Ovary (tissue), 9 donors: Measurements from ENCODE around the gene CRKL. TPM values are rescaled to one million over a fixed set of nuclear protein-coding genes. Genes with fewer than 3 reads are reported as not detected.
A peak's percentile ranks its signal among the peaks of the same experiment; 100 is the strongest.

Experiments
- DNase-seq, 5 donors: peaks; one replicate each; pipeline ENCODE4 v3.0.0-alpha.2; 2019 to 2020
- H3K27ac ChIP-seq, 2 donors: fragments of 200-600 bp; one replicate each; pipeline versions ENCODE4 v1.5.1 to v1.8.0; 2019 to 2022
- H3K27me3 ChIP-seq: fragments of 200-600 bp; one replicate; pipeline ENCODE4 v1.8.0; 2022
- H3K36me3 ChIP-seq: fragments of 200-600 bp; sonication (generic); one replicate; pipeline ENCODE4 v1.5.1; 2019
- H3K4me1 ChIP-seq: one replicate; pipeline ENCODE4 v1.8.1; 2013; ENCODE audit warnings: mild to moderate bottlenecking, moderate library complexity; ENCODE audit not compliant: insufficient read depth
- H3K4me3 ChIP-seq: fragments of 200-600 bp; sonication (generic); one replicate; pipeline ENCODE4 v1.5.1; 2017
- H3K9me3 ChIP-seq, 2 donors: fragments of 200-600 bp in 1 of 2; sonication (generic) in 1 of 2; one replicate each; pipeline versions ENCODE4 v1.5.1 to v1.8.1; 2013 to 2019; ENCODE audit warnings: mild to moderate bottlenecking in 1 of 2, moderate library complexity in 1 of 2
- EP300 ChIP-seq: sonication (generic); formaldehyde crosslinking; IDR thresholded peaks from one replicate; pipeline ENCODE4 v1.6.1; 2017; ENCODE audit warnings: antibody characterized with exemption
- POLR2A ChIP-seq: fragments of 450-650 bp; IDR thresholded peaks from one replicate; pipeline ENCODE4 v1.6.1; 2017; ENCODE audit warnings: antibody characterized with exemption, mild to moderate bottlenecking, moderate library complexity
- WGBS, 3 donors: extraction: QIAGEN DNeasy Blood & Tissue Kit in 1 of 3; methylation state at CpG; one replicate each; pipeline versions ENCODE4 v1.1.5 to v1.1.7; 2013 to 2017; 5-methylcytosine and 5-hydroxymethylcytosine counted together
- intact Hi-C, 4 donors: fragments of 100-400 bp; cut with DNase I; formaldehyde crosslinking; loops; one replicate each; pipeline versions ENCODE4 v1.11.0 to v1.15.1; 2022 to 2023
- polyA plus RNA-seq, 2 donors: library from polyadenylated mRNA; stranded (reverse); fragments of 200-250 nt in 1 of 2; fragments of 350-450 nt in 1 of 2; fragmentation: Illumina TruSeq in 1 of 2; extraction: RNeasy Lipid Tissue Mini Kit (QIAGEN cat#74804) in 1 of 2; gene quantifications; one replicate each; pipeline ENCODE4 v1.2.3, GENCODE V29; 2013 to 2014
- total RNA-seq, 7 donors: library from RNA; depleted of rRNA in 2 of 7; stranded (reverse); fragments of >200 nt in 2 of 7; fragmentation: NEBNext Ultra II Directional in 3 of 7; extraction: Animal tissue kit (Norgen Biotek cat#: 25700) in 3 of 7; gene quantifications; one replicate each; pipeline versions ENCODE4 v1.1.0 to v1.2.4, GENCODE V29; 2016 to 2023
- TF ChIP-seq, protein P1 (sequence below), 3 donors: fragments of 450-650 bp in 2 of 3; fragments of 200-600 bp in 1 of 3; IDR thresholded peaks; one replicate each; pipeline versions ENCODE4 v1.5.1 to v1.8.0; 2016 to 2022; ENCODE audit warnings: antibody characterized with exemption in 3 of 3, mild to moderate bottlenecking in 1 of 3
- donor health status: DM: no; HTN: no; CAD: no; lungs with moderate emphysema.
- donor health status: DM: no; HTN: no; CAD: no.
- donor health status: Bipolar disorder and iron deficiency.
- donor health status: DM: yes; HTN: yes; CAD: no.
- donor health status: DM: no; HTN: no; CAD: no.
- donor health status: DM: yes; HTN: yes; CAD: no.

CRKL gene
- total and polyA plus RNA-seq, 9 donors = 22.7 to 71.5 (median 51.5) TPM

DNA sequence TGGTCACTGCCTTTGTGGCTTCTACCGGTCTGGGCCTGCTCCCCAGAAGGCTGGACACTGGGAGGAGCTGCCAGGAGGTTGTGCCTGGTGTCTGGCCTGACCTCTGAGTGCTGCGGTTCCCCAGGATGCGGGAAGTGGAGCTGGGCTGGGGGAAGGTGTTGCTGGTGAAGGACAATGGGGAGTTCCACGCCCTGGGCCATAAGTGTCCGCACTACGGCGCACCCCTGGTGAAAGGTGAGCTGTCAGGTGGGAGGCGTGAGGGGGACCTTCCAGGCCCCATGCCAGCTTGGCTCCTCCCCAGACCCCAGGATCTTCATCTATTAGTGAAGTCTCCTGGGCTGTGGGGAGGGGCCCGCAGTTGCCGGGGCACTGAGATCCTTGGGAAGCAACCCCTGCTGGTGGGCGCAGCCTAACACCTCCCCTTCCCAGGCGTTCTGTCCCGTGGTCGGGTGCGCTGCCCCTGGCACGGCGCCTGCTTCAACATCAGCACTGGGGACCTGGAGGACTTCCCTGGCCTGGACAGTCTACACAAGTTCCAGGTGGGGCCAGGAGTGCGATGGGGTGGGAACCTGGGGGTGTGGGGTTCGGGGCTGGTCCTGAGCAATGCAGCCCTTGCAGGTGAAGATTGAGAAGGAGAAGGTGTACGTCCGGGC is 56.6 kb downstream of the CRKL start:
- peak in 1 of 5 donors; percentile 33 for DNase-seq
- Histone ChIP-seq H3K27me3 (no peaks in the 10 kb centered on the region), H3K4me3 (no peak overlapping the region), H3K27ac (no peak overlapping the region), H3K9me3 (no peaks in the 10 kb centered on the region), H3K4me1 (no peaks in the 10 kb centered on the region), H3K36me3 (no peaks in the 10 kb centered on the region)
- no peak for TF ChIP-seq EP300
- TF ChIP-seq, protein P1, sequence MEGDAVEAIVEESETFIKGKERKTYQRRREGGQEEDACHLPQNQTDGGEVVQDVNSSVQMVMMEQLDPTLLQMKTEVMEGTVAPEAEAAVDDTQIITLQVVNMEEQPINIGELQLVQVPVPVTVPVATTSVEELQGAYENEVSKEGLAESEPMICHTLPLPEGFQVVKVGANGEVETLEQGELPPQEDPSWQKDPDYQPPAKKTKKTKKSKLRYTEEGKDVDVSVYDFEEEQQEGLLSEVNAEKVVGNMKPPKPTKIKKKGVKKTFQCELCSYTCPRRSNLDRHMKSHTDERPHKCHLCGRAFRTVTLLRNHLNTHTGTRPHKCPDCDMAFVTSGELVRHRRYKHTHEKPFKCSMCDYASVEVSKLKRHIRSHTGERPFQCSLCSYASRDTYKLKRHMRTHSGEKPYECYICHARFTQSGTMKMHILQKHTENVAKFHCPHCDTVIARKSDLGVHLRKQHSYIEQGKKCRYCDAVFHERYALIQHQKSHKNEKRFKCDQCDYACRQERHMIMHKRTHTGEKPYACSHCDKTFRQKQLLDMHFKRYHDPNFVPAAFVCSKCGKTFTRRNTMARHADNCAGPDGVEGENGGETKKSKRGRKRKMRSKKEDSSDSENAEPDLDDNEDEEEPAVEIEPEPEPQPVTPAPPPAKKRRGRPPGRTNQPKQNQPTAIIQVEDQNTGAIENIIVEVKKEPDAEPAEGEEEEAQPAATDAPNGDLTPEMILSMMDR (IDR thresholded peaks at IDR 0.05) = no peak
- TF ChIP-seq POLR2A = no peak
- WGBS, 3 donors = 44 to 49% (median 45%) methylated on average over 21 of the region's 21 CpGs
- intact Hi-C loops = no loop called here

DNA sequence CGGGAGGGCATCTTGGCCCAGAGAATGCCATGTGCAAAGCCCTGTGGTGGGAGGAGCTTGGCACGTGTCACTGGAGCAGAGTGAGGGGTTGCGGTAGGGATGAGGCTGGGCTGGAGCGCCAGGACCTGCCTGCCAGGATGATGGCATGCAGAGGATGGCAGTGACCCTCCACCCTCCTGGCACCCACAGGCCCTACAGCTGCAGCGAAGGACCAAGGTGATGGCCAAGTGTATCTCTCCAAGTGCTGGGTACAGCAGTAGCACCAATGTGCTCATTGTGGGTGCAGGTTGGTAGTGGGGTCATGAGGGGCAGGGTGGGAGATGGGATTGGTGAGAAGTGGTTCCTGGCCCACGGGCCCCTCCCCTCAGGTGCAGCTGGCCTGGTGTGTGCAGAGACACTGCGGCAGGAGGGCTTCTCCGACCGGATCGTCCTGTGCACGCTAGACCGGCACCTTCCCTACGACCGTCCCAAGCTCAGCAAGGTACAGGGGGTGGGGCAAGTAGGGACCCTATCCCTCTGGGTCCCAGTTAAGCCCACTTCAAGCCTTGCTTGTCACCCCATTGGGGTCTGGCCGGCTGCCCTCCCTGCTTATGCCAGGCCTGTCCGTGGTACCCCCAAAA is 57.2 kb downstream of the CRKL start:
- TF ChIP-seq, protein P1 (IDR thresholded peaks at IDR 0.05) = no peak
- TF ChIP-seq EP300 = no peak
- no peak for TF ChIP-seq POLR2A
- peak in 1 of 5 donors; percentile 32 for DNase-seq
- intact Hi-C loops = no loop called here
- Histone ChIP-seq H3K4me3 (no peak overlapping the region), H3K27me3 (no peaks in the 10 kb centered on the region), H3K9me3 (no peaks in the 10 kb centered on the region), H3K4me1 (peaks cover 1% of the 10 kb centered on the region), H3K36me3 (no peaks in the 10 kb centered on the region), H3K27ac (no peak overlapping the region)
- WGBS, 3 donors = 72 to 80% (median 79%) methylated on average over 16 of the region's 16 CpGs

DNA sequence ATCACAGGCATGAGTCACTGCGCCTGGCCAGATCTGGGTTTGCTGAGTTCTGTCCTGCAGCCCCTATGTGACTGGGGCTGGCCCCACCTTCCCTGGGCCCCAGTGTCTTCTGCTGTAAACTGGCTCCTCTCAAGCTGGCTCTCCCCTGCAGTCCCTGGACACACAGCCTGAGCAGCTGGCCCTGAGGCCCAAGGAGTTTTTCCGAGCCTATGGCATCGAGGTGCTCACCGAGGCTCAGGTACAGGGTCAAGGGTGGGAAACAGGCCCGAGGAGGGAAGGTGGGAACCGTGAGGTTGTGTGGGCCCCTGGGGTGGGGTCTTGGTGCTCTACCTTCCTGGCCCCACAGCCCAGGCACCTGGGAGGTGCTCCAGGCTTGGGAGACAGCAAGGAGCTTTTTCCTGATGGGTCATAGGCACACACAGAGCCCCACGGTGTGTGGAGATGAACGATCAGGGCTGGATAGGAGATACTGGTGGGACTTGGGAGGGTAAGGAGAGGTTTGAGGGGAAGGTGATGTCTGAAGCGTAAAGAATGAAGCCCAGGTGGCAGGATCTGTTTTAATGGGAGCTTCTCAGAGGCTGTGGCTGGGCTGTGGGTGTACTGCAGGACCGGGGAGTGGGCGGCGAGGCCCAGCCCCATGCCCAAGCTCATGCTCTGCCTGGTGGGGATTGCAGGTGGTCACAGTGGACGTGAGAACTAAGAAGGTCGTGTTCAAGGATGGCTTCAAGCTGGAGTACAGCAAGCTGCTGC is 58.5 kb downstream of the CRKL start:
- H3K27me3 ChIP-seq = no peaks in the 10 kb centered on the region
- 69 to 84% (median 76%) methylated on average over 14 of the region's 14 CpGs for WGBS, 3 donors
- H3K27ac ChIP-seq = no peak overlapping the region
- TF ChIP-seq, protein P1 (IDR thresholded peaks at IDR 0.05) = no peak
- TF ChIP-seq POLR2A (no peak), EP300 (no peak)
- no peaks in the 10 kb centered on the region for H3K36me3 ChIP-seq
- H3K4me1 ChIP-seq = peaks cover 10% of the 10 kb centered on the region
- DNase-seq = no peak
- no peaks in the 10 kb centered on the region for H3K9me3 ChIP-seq
- no peak overlapping the region for H3K4me3 ChIP-seq
- intact Hi-C loops = no loop called here

DNA sequence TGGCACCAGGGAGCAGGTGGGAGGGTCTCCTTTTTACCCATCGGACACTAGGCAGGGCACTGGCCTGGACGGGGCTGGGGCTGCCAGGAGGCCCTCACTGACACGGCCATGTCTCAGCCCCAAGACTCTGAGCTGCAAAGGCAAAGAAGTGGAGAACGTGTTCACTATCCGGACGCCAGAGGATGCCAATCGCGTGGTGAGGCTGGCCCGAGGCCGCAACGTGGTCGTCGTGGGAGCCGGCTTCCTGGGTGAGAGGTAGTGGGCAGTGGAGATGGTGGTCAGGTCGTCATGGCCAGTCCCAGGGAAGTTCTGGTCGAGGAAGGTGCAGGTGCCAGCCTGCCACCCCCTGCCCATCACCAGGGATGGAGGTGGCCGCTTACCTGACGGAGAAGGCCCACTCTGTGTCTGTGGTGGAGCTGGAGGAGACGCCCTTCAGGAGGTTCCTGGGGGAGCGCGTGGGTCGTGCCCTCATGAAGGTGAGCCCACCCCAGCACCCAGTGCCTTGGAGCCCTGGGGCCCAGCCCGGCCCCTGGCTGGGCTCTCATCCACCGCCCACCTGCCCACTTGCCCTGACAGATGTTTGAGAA is 59.2 kb downstream of the CRKL start:
- H3K4me1 ChIP-seq = peaks cover 10% of the 10 kb centered on the region
- TF ChIP-seq, protein P1 (IDR thresholded peaks at IDR 0.05) = no peak
- TF ChIP-seq POLR2A = no peak
- TF ChIP-seq EP300 = no peak
- H3K27me3 ChIP-seq = no peaks in the 10 kb centered on the region
- H3K27ac ChIP-seq = no peak overlapping the region
- no peaks in the 10 kb centered on the region for H3K36me3 ChIP-seq
- no peak for DNase-seq
- intact Hi-C loops = no loop called here
- H3K4me3 ChIP-seq = no peak overlapping the region
- H3K9me3 ChIP-seq = no peaks in the 10 kb centered on the region
- WGBS, 3 donors = 76 to 80% (median 77%) methylated on average over 24 of the region's 24 CpGs
